Parathyroid adenoma (tissue), 2 donors: ENCODE results near the gene MRPS23.

Experiments
- H2AFZ ChIP-seq: fragments of 300-600 bp; sonication (generic); one replicate; pipeline ENCODE4 v1.7.0; 2017; ENCODE audit warnings: antibody characterized with exemption, mild to moderate bottlenecking
- H3K27ac ChIP-seq: fragments of 300-600 bp; sonication (generic); one replicate; pipeline ENCODE4 v1.7.0; 2017
- H3K27me3 ChIP-seq: fragments of 300-600 bp; sonication (generic); one replicate; pipeline ENCODE4 v1.7.0; 2017; ENCODE audit warnings: low read length; ENCODE audit not compliant: control insufficient read depth, insufficient read depth
- H3K36me3 ChIP-seq: fragments of 300-600 bp; sonication (generic); one replicate; pipeline ENCODE4 v1.7.0; 2017; ENCODE audit warnings: low read length; ENCODE audit not compliant: control insufficient read depth, insufficient read depth
- H3K4me1 ChIP-seq: fragments of 300-600 bp; sonication (generic); one replicate; pipeline ENCODE4 v1.7.0; 2017; ENCODE audit warnings: control low read depth
- H3K4me2 ChIP-seq: fragments of 300-600 bp; sonication (generic); one replicate; pipeline ENCODE4 v1.7.0; 2017; ENCODE audit warnings: low read length
- H3K4me3 ChIP-seq: fragments of 300-600 bp; sonication (generic); one replicate; pipeline ENCODE4 v1.7.0; 2017; ENCODE audit warnings: low read depth, low read length
- H3K79me2 ChIP-seq: fragments of 300-600 bp; sonication (generic); one replicate; pipeline ENCODE4 v1.7.0; 2017; ENCODE audit warnings: control low read depth
- H3K9ac ChIP-seq: fragments of 300-600 bp; sonication (generic); one replicate; pipeline ENCODE4 v1.7.0; 2017; ENCODE audit warnings: mild to moderate bottlenecking
- H3K9me3 ChIP-seq: fragments of 300-600 bp; sonication (generic); one replicate; pipeline ENCODE4 v1.7.0; 2017; ENCODE audit warnings: low read length; ENCODE audit not compliant: control insufficient read depth
- TF ChIP-seq, protein P1 (sequence below): fragments of 300-600 bp; sonication (generic); IDR thresholded peaks from one replicate; pipeline ENCODE4 v1.7.0; 2017; ENCODE audit warnings: antibody characterized with exemption, mild to moderate bottlenecking
- donor health status: primary hyperparathyroidism.

MRPS23 gene

GRCh38 chr17:57849874-57850754 is at the start of gene MRPS23:
MRPS23 (minus strand) TSS chr17:57850044; CDS start chr17:57850010, 34 bp downstream.
- TF ChIP-seq, protein P1, sequence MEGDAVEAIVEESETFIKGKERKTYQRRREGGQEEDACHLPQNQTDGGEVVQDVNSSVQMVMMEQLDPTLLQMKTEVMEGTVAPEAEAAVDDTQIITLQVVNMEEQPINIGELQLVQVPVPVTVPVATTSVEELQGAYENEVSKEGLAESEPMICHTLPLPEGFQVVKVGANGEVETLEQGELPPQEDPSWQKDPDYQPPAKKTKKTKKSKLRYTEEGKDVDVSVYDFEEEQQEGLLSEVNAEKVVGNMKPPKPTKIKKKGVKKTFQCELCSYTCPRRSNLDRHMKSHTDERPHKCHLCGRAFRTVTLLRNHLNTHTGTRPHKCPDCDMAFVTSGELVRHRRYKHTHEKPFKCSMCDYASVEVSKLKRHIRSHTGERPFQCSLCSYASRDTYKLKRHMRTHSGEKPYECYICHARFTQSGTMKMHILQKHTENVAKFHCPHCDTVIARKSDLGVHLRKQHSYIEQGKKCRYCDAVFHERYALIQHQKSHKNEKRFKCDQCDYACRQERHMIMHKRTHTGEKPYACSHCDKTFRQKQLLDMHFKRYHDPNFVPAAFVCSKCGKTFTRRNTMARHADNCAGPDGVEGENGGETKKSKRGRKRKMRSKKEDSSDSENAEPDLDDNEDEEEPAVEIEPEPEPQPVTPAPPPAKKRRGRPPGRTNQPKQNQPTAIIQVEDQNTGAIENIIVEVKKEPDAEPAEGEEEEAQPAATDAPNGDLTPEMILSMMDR: no peak
- no peaks in the 10 kb centered on the region for H3K27me3 ChIP-seq
- peak within 1 kb of the TSS; percentile 92 for H3K4me2 ChIP-seq
- peak within 1 kb of the TSS; percentile 65 for H3K9ac ChIP-seq
- H2AFZ ChIP-seq: peak within 1 kb of the TSS; percentile 89
- peaks cover 11% of the 10 kb centered on the region for H3K4me1 ChIP-seq
- no peaks in the 10 kb centered on the region for H3K9me3 ChIP-seq
- peak within 1 kb of the TSS; percentile 87 for H3K27ac ChIP-seq
- peaks cover 23% of the 10 kb centered on the region for H3K79me2 ChIP-seq
- peak within 1 kb of the TSS; percentile 86 for H3K4me3 ChIP-seq
- no peaks in the 10 kb centered on the region for H3K36me3 ChIP-seq

DNA sequence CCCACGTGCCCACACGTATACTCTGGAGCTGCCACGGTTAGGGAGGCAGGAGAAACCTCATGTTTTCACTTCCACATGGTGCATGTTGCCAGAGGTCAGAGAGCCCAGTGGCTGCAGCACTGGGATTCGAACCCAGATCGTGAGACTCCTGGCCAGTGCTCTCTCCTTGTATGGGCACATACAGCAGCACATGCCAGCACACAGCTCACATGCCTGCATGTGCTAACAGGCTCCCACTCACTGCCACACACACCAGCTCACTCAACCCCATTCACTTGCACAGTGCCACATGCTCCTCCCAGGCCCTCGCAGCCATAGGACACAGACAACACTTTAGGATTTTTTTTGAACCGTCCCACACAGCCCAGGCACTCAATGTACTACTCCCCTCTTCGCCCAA is 49.5 kb upstream of the MRPS23 start:
- no peak overlapping the region for H3K9ac ChIP-seq
- H3K4me2 ChIP-seq: no peak overlapping the region
- H3K27me3 ChIP-seq: no peaks in the 10 kb centered on the region
- no peak overlapping the region for H2AFZ ChIP-seq
- H3K27ac ChIP-seq: no peak overlapping the region
- H3K9me3 ChIP-seq: no peaks in the 10 kb centered on the region
- peaks cover 2% of the 10 kb centered on the region for H3K79me2 ChIP-seq
- no peaks in the 10 kb centered on the region for H3K4me1 ChIP-seq
- H3K4me3 ChIP-seq: no peak overlapping the region
- H3K36me3 ChIP-seq: no peaks in the 10 kb centered on the region
- TF ChIP-seq, protein P1: no peak

DNA sequence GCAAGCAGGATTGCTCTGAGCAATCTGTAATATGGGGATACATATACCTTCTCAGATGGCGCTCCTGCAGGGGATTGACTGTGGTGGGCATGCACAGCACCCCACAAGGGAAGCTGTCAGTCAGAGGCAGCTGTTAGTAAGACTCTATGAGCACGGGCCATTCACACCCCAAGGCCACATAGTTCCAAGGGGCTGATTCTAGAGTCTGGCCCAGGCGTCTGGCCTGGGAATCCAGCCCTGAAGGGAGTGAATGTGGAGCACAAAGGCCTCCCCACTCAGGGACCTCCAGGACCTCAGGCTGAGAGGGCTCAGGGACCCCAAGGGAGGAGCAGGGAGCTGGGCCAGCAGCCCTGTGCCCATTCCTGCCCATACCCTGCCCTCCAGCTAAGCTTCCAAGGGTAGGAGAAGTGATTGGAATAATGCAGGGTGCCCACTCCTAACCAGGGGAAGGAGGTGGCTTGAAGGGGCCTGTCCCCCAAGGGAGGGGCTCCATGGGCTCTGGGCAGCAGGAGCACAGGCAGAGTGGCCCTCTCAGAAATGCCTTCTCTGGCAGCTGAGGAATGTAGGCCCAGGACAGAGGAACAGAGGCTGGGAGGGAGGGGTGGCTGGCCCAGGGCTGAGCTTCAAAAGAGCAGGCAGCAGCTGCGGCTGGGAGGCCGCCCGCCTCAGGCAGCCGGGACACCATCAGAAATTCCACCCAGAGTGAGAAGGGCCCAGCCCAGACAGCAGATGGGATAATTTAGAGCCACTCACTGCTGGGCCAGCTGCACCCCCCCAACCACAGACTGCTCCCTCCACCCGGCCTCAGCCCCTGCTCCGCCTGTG is 48.9 kb upstream of the MRPS23 start:
- Histone ChIP-seq H3K79me2 (peaks cover 2% of the 10 kb centered on the region), H3K27ac (no peak overlapping the region), H3K4me3 (no peak overlapping the region), H3K27me3 (no peaks in the 10 kb centered on the region), H2AFZ (no peak overlapping the region), H3K36me3 (no peaks in the 10 kb centered on the region), H3K9me3 (no peaks in the 10 kb centered on the region), H3K4me2 (no peak overlapping the region), H3K9ac (no peak overlapping the region), H3K4me1 (no peaks in the 10 kb centered on the region)
- TF ChIP-seq, protein P1: no peak

- no peak overlapping the region for H3K4me3 ChIP-seq
- TF ChIP-seq, protein P1: no peak
- no peak overlapping the region for H3K9ac ChIP-seq
- no peak overlapping the region for H2AFZ ChIP-seq
- no peak overlapping the region for H3K4me2 ChIP-seq
- no peaks in the 10 kb centered on the region for H3K9me3 ChIP-seq
- no peaks in the 10 kb centered on the region for H3K79me2 ChIP-seq
- H3K27me3 ChIP-seq: no peaks in the 10 kb centered on the region
- H3K4me1 ChIP-seq: peaks cover 7% of the 10 kb centered on the region
- H3K36me3 ChIP-seq: no peaks in the 10 kb centered on the region
- H3K27ac ChIP-seq: no peak overlapping the region
Measured at GRCh38 chr17:57895382-57896060, 45.7 kb upstream of the MRPS23 start.
